Femur (tissue), 1 donor: ENCODE measurements around the gene MCU.
"Not testable (repeated sequence)": the region's sequence is repeated elsewhere in the genome, so short reads cannot be mapped to it uniquely, and the experiment has no call there.

Experiments used
- DNase-seq: peaks from one replicate; pipeline ENCODE4 v3.0.0-alpha.2; 2017

The MCU gene

DNA sequence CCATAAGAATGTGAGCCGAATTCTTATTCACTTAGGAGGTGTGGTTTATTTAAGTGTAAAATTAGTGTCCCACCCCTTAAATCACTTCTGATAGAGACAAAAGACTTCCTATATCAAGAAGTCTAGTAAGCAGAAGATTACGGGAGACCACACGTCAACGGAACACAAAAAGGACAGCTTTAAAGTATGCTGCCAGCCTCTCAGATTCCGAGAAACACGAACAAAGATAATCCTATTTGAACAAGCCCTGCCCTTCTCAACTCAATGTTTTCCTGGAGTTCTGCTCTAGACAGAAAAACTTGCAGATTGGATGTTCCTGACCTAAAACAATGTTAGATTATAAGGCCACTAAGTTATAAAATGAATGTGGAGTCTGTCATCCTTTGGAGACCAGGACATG, 4.9 kb upstream of the MCU start:
- DNase-seq, result no peak

GRCh38 chr10:72688208-72688651, 3.7 kb upstream of the MCU start:
- no peak for DNase-seq

GRCh38 chr10:72689660-72690059, 2.3 kb upstream of the MCU start:
- DNase-seq, result no peak

GRCh38 chr10:72690071-72690755, 1.7 kb upstream of the MCU start:
- peak; percentile 40 for DNase-seq

DNA sequence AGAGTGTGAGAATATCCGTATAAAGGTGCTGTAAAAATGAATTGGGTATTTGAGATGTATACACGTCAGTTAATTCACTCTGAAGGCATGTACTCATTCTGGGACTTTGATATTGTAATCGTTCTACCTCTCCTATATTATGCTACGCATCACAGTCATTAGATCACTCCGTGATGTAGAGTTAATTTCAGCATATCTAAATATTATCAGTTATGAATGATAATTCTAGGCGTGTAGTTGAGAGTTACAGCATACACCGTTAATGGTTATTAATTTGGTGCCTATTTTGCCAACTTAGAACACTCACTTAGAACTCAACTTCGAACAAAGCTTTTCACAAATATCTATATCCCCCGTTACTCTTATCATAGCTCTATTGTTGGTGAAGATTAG, 477 bp upstream of the MCU start:
- no peak for DNase-seq

DNA sequence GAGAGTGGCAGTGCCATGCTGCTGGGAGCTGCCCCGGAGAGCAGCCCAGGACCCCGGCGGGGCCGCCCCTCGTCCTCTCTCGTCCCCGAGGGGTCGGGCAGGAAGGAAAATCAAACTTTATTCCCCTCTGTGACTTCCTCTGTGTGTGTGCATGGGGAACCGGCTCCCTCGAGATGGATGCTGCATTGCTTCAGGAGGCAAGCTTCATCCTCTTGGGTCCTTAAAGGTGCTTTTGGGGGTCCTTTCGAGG, 726 bp downstream of the MCU start:
- DNase-seq, result no peak

DNA sequence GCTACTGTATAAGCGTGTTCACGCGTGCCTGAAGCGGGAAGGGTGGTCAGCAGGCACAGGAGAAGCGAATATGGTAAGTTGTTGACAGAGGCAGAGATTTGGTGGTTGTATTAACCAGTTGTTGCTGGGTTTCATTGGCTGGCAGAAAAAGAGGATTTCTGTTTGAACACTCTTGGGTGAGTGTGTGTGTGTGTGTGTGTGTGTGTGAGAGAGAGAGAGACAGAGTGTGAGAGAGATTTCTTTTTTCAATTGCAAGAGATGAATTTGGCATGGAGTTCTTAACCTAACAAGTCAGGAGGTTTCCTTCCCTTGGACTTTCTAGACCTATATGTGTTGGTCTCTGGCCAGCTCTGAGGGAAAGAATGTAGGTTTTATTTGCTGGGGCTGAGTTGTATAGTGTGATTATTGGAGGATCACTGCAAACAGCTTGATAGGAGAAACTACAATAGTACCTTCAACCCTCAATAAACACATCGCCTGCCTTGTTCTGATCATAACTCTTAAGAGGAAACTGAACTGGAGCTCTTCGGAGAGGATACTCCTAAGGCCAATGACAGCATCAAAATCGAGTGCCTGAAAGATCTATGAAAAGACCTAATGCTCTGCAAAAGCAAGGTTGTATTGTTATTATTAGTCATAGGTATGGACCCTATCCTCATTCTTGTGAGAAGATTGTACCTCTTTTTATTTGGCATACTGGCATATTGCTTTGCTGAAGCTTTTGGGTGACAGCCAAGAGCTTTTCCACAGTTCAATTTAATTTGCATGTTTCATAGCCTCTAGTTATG, 1.2 kb downstream of the MCU start:
- no peak for DNase-seq

- DNase-seq, result peak; percentile 39
Observed at GRCh38 chr10:72694476-72695369, 2.8 kb downstream of the MCU start.

DNA sequence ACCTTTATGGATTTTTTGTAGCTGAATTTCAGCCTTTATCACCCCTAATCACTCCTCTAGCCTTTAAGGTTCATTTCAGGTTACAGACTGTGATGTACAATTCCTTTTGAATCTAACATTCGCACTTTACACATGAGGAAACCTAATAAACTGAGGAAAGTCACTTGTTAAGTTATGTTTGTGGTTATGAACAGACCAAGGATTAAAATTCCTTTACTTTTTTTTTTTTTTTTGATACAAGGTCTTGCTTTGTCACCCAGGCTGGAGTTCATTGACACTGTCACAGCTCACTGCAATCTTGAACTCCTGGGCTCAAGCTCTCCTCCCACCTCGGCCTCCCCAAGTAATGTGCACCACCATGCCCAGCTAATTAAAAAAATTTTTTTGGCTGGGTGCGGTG, 3.6 kb downstream of the MCU start:
- DNase-seq, result no peak

DNA sequence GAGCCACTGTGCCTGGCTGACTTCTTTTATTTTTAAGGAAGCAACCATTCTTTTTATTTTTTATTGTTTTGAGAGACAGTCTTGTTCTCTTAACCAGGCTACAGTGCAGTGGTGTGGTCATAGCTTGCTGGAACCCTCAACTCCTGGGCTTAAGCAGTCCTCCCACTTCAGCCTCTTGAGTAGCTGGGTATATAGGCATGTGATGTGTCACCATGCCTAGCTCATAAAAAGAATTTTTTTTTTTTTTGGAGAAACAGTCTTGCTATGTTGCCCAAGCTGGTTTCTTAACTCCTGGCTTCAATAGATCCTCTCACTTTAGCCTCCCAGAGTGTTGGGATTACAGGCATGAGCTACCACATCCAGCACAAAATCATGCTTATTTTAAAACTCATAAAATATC, 5.8 kb downstream of the MCU start:
- DNase-seq, result no peak

DNA sequence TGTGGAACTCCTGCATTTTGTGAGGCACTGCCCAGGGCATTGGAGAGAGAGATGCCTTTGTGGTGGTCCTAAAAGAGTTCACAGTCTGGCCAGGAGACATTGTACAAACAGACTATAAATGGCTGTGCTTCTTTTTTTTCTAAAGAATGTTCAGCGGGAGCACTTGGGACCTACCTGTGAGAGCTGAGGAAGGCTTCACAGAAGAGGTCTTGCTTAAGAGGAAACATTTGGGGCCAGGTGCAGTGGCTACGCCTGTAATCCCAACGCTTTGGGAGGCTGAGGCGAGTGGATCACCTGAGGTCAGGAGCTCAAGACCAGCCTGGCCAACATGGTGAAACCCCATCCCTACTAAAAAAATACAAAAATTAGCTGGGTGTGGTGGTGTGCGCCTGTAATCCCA, 10.5 kb downstream of the MCU start:
- not testable (repeated sequence) for DNase-seq

- DNase-seq, result peak; percentile 56
Observed at GRCh38 chr10:72702868-72703581, 11.1 kb downstream of the MCU start.

DNA sequence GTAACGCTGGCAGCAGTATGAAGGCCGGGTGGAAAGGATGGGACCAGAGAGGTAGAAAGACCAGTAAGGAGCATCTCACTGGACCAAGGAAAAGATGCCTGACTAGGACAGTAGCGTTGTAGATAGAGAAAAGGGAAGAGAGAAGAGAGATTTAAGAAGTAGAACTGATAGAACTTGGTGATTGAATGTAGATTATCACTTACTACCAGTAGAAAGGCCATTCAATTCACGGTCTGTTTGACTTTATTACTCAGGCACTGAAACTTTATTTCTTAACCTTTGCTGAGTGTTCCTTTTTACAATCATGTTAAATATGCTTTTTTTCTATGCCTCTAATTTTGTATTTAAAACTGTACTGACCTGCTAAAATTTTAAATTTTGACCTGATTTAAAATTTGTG, 12.2 kb downstream of the MCU start:
- no peak for DNase-seq

DNA sequence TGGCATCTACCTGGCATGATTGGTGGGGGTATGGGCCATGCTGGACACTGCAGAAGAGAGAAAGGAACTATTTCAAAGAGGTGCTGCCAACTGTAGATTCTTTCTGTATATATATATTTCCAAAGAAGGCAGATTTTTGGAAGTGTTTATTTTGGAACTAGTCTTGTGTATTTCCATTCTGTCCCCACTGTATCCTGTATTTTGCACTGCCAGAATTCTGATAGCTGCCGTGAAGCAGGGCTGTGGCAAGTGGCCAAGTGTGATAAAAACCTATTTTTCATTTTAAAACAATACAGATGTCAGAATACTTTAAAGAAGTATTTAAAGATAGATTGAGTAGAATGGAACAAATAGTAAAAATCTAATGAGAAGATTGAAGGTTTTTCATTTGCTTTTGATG, 17.1 kb downstream of the MCU start:
- peak; percentile 55 for DNase-seq

DNA sequence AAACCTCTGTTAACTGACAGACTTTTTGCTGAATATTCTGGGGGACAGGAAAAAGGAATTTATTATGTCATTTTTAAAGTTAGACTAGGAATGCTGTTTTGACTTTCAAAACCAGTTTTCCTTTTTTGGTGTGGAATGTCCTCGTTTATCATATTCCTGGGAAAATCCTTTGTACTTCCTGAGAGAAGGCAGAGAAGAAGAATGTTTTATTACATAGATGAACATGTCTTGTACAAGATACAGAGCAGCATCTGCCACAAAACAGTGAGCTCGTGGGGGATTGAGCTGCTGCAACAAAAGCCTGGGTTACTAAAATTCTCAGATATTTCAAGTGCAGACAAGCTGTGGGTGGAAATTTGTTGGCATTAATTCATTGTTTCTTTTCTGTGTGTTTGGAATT, 20.2 kb downstream of the MCU start:
- DNase-seq, result no peak

DNA sequence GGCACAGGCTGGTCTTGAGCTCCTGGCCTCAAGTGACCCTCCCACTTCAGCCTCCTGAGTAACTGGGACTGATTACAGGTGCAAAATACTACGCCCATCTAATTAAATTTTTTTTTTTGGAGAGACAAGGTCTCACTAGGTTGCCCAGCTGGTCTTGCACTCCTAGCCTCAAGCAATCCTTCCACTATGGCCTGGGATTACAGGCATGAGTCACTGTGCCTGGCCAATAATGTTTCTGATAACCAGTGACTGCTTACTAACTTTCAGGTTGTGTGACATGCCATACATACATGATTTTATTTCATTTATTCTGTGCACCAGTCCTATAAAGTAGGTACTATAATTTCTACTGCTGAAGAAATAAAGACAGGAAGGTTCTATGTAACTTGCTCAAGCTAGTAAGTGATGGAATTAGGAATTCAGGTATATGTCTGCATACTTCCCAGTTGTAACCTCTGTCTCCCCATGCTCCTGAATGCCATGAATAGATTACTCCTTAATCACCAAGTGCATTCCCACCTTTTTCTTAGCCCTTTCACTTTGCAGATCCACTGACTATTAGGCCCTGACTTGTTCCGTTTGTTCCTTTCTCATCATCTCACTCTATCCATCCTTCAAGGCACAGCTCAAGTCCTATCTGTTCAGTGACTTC, 28.1 kb downstream of the MCU start:
- no peak for DNase-seq

DNA sequence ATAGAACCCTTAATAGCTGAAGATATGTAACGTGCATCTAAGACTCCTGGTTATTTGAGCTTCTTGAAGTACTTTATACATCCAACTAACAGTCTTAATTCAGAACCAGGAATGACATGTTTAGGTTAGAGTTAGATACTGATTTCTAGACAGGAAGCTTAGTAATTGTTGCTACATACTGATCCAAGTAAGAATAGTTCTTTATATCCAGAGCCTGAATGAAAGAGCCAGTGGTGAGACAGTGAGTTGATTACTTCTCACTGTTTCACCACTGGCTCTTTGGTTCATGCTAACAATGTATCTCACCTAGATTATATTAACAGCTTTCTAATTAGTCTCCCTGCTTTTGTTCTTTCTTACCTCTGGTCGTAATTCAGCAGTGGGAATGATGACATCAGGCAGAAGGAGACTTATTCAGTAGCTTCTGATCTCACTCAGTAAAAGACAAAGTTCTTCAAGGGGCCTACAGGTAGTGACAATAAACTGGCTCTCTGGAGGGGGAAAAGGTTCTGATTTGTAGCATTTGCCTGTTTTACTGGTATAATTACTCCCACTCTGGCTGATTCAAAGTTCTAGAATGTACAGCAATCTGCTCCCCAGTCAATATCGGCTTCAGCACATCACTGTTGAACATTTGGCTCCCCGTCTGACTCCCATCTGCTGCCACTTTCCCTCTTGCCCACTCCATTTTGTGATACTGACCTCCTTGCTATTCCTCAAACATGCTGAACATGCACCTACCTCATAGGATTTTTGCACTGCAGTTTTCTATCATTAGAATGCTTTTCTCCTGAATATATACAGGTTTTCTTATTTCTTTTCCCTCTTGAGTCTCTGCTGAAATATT, 29.1 kb downstream of the MCU start:
- no peak for DNase-seq

DNA sequence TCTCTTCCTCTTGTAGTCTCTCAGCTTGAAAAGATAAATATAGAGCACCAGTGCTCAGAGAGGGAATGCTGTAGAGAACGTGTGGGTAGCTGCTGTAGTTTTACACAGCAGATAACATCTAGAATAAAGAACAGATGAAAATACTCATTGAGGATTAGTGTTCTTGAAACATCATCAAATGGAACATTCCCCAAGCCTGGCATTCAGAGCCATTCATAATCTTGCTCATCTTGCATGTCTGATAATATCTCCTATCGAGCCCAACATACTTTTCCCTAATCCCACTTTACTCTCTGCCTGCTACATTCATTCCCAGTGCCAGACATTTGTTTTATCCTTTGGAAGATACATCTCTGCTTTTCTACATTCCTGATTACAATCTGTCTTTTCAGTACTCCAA, 35.2 kb downstream of the MCU start:
- no peak for DNase-seq

- DNase-seq, result no peak
Observed at GRCh38 chr10:72728462-72728861, 36.5 kb downstream of the MCU start.

GRCh38 chr10:72729528-72729927, 37.6 kb downstream of the MCU start:
- no peak for DNase-seq

GRCh38 chr10:72730479-72730878, 38.5 kb downstream of the MCU start:
- no peak for DNase-seq
